ENCODE data around the gene NEB. TPM values are rescaled to one million over a fixed set of nuclear protein-coding genes. Genes with fewer than 3 reads are reported as not detected.

NEB gene
- total and polyA plus RNA-seq, 2 of the 4 experiments (the other 2 are of a cell fraction): under 0.01 TPM; not detected in 1

DNA sequence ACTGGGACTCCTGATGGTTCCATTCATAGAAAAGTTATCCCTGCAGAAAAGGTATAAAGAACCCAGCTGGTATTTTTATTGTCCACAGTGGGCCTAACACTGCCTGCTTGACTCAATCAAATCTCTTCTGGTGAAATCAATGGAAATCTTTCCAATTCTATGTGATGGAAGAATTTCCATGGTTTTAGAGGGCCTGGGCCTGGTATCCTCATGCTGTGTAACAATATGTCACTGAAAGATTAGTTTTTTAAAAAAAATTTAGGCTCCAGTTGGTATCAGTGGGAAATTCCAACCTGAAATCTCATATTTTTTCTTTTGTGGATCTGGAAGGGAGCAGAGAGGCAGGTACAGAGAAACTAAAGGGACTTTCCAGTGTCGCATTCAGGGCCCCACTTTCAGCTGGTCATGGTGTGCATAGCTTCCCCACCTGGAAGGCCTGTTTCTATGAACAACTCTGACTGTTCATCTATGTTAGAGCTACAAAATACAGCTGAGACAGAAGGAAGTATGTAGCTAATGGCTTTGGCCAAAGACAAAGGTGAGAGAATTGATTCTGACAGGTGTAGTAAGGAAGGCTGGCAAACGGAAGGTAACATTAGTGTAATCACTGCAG, 20.9 kb downstream of the NEB start:
- Histone ChIP-seq H3K4me3 (ENCODE audit: insufficient read depth, low read depth, low read length) (no peak overlapping the region), H3K9me1 (ENCODE audit: insufficient read depth, low read length) (no peaks in the 10 kb centered on the region), H3K4me1 (ENCODE audit: control insufficient read depth, insufficient read depth, low read length) (no peaks in the 10 kb centered on the region), H3K36me3 (ENCODE audit: control insufficient read depth, insufficient read depth, low read length) (no peaks in the 10 kb centered on the region), H3K9ac (ENCODE audit: low read depth, low read length) (no peak overlapping the region), H2BK5ac (ENCODE audit: low read depth, low read length, poor library complexity, severe bottlenecking) (no peak overlapping the region), H3K4ac (ENCODE audit: low read depth, low read length) (no peak overlapping the region), H4K5ac (ENCODE audit: low read depth, low read length) (no peak overlapping the region), H4K20me1 (ENCODE audit: insufficient read depth, low read length) (no peaks in the 10 kb centered on the region), H2BK120ac (ENCODE audit: low read depth, low read length) (no peak overlapping the region), H2BK15ac (ENCODE audit: low read depth, low read length) (no peak overlapping the region), H2AK9ac (replicated peaks; ENCODE audit: low read depth, low read length, poor library complexity) (no peak overlapping the region), H3K27me3 (ENCODE audit: control insufficient read depth, insufficient read depth, low read length) (no peaks in the 10 kb centered on the region; the same call in none of the 2 replicates), H2AFZ (replicated peaks; ENCODE audit: low read length, poor library complexity) (no peak overlapping the region), H3K79me1 (ENCODE audit: low read depth in 1 of 2, low read length in 2 of 2) (no peaks in the 10 kb centered on the region), H3K18ac (ENCODE audit: low read depth, low read length) (no peak overlapping the region), H3K56ac (ENCODE audit: extremely low read depth, insufficient read depth, low read length) (no peak overlapping the region), H2BK20ac (ENCODE audit: low read depth, low read length) (no peak overlapping the region), H4K91ac (ENCODE audit: insufficient read depth, low read depth, low read length) (no peak overlapping the region), H2AK5ac (ENCODE audit: low read depth, low read length) (no peak overlapping the region), H3K23ac (ENCODE audit: low read depth, low read length) (no peak overlapping the region), H3K9me3 (ENCODE audit: control insufficient read depth, insufficient read depth, low read length) (no peaks in the 10 kb centered on the region), H3K4me2 (ENCODE audit: low read depth, low read length) (no peak overlapping the region), H3K14ac (replicated peaks; ENCODE audit: low read depth, low read length) (no peak overlapping the region), H4K8ac (ENCODE audit: low read depth in 2 of 2, low read length in 2 of 2) (no peak overlapping the region), H3K27ac (ENCODE audit: insufficient read depth, low read length) (no peak overlapping the region)
- DNase-seq (no peak), ATAC-seq (ENCODE audit: low read depth) (no peak)
- TF ChIP-seq, protein P1, sequence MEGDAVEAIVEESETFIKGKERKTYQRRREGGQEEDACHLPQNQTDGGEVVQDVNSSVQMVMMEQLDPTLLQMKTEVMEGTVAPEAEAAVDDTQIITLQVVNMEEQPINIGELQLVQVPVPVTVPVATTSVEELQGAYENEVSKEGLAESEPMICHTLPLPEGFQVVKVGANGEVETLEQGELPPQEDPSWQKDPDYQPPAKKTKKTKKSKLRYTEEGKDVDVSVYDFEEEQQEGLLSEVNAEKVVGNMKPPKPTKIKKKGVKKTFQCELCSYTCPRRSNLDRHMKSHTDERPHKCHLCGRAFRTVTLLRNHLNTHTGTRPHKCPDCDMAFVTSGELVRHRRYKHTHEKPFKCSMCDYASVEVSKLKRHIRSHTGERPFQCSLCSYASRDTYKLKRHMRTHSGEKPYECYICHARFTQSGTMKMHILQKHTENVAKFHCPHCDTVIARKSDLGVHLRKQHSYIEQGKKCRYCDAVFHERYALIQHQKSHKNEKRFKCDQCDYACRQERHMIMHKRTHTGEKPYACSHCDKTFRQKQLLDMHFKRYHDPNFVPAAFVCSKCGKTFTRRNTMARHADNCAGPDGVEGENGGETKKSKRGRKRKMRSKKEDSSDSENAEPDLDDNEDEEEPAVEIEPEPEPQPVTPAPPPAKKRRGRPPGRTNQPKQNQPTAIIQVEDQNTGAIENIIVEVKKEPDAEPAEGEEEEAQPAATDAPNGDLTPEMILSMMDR (conservative IDR thresholded peaks at IDR 0.05; ENCODE audit: low read depth, low read length): no peak
- TF ChIP-seq FOS (IDR thresholded peaks at IDR 0.05; ENCODE audit: low read depth, low read length): no peak
- TF ChIP-seq MAZ (IDR thresholded peaks at IDR 0.05; ENCODE audit: borderline replicate concordance, low read depth, low read length): no peak
- TF ChIP-seq POLR2A (IDR thresholded peaks at IDR 0.05; ENCODE audit: low read depth, low read length): no peak
- no peak for TF ChIP-seq RCOR1 (IDR thresholded peaks at IDR 0.05; ENCODE audit: insufficient replicate concordance, low read length)
- TF ChIP-seq RFX5 (IDR thresholded peaks at IDR 0.05; ENCODE audit: low read depth, low read length): no peak
- no CpG with 5 or more reads among the region's 2 CpGs for WGBS, 2 experiments (ENCODE audit: extremely low coverage in 2 of 2, insufficient read length in 1 of 2)
- in situ Hi-C loops (cut with MboI; ENCODE audit: low sequenced_read_pairs): no loop called here
- no TSS peak for BruUV-seq (replicated peaks)
- intact Hi-C loops (cut with micrococcal nuclease): no loop called here
- POLR2A ChIA-PET (ENCODE audit: unreplicated experiment): interaction anchor here (0.6 kb wide), 1 partner anchor 142 kb away, joined by 3 read pairs; no protein-coding TSS in a partner anchor
- CTCF ChIA-PET: no interaction called here
- dilution Hi-C loops (cut with HindIII; ENCODE audit: low sequenced_read_pairs, unreplicated experiment): no loop called here

All from IMR-90 (cell line).